ENCODE data around the gene CEBPE.
A peak's percentile ranks its signal among the peaks of the same experiment; 100 is the strongest.

CEBPE gene

GRCh38 chr14:23068789-23069412 lies 50.2 kb downstream of the CEBPE start:
- Histone ChIP-seq H3K9ac (ENCODE audit: low read depth, low read length) (peak overlapping the region; percentile 47; the same call in 1 of the 2 replicates), H3K9me3 (ENCODE audit: insufficient read depth, low read depth, low read length) (no peaks in the 10 kb centered on the region), H3K27ac (ENCODE audit: low read length) (peak overlapping the region; percentile 48), H3K36me3 (ENCODE audit: insufficient read depth, low read depth, low read length) (peaks cover 72% of the 10 kb centered on the region), H3K4me1 (ENCODE audit: insufficient read depth, low read length) (peaks cover 33% of the 10 kb centered on the region), H3K4me3 (ENCODE audit: low read length) (peak overlapping the region; percentile 49), H3K27me3 (ENCODE audit: insufficient read depth, low read length) (no peaks in the 10 kb centered on the region)

- Histone ChIP-seq H3K9ac (ENCODE audit: low read depth, low read length) (peak overlapping the region; percentile 47; the same call in 1 of the 2 replicates), H3K27me3 (ENCODE audit: insufficient read depth, low read length) (no peaks in the 10 kb centered on the region), H3K9me3 (ENCODE audit: insufficient read depth, low read depth, low read length) (no peaks in the 10 kb centered on the region), H3K4me3 (ENCODE audit: low read length) (peak overlapping the region; percentile 45), H3K27ac (ENCODE audit: low read length) (no peak overlapping the region), H3K36me3 (ENCODE audit: insufficient read depth, low read depth, low read length) (peaks cover 77% of the 10 kb centered on the region), H3K4me1 (ENCODE audit: insufficient read depth, low read length) (peaks cover 33% of the 10 kb centered on the region)
Measured at GRCh38 chr14:23067847-23068788, 50.9 kb downstream of the CEBPE start.
